Activated CD4-positive, alpha-beta T cell treated with anti-CD3 and anti-CD28 coated beads for 48 hours (primary cell): ENCODE data around the gene OR1I1.
"Not testable (repeated sequence)": the region's sequence is repeated elsewhere in the genome, so short reads cannot be mapped to it uniquely, and the experiment has no call there.

ENCODE experiments used
- DNase-seq: peaks from one replicate; pipeline ENCODE4 v3.0.0-alpha.2; 2020

The OR1I1 gene

GRCh38 chr19:15081911-15082310 is at the start of gene OR1I1:
OR1I1 (plus strand) TSS chr19:15082211; CDS start chr19:15087066, 4,855 bp downstream.
- DNase-seq, result no peak

GRCh38 chr19:15035795-15036311 is 46.2 kb upstream of the OR1I1 start:
- DNase-seq, result no peak

- no peak for DNase-seq
Observed at GRCh38 chr19:15037586-15037985, 44.4 kb upstream of the OR1I1 start.

GRCh38 chr19:15038294-15038693 is 43.7 kb upstream of the OR1I1 start:
- DNase-seq, result no peak

- no peak for DNase-seq
Observed at GRCh38 chr19:15042003-15042402, 40.0 kb upstream of the OR1I1 start.

- DNase-seq, result no peak
Observed at GRCh38 chr19:15042826-15043225, 39.2 kb upstream of the OR1I1 start.

- DNase-seq, result no peak
Observed at GRCh38 chr19:15045506-15045905, 36.5 kb upstream of the OR1I1 start.

GRCh38 chr19:15047680-15048079 is 34.3 kb upstream of the OR1I1 start:
- no peak for DNase-seq

GRCh38 chr19:15048128-15048527 is 33.9 kb upstream of the OR1I1 start:
- DNase-seq, result no peak

GRCh38 chr19:15048885-15049541 is 33.0 kb upstream of the OR1I1 start, which contains the start of gene CASP14:
CASP14 (plus strand) TSS chr19:15049480; CDS start chr19:15052252, 2,772 bp downstream.
- DNase-seq, result no peak

- DNase-seq, result no peak
Observed at GRCh38 chr19:15050639-15051038, 31.4 kb upstream of the OR1I1 start.

- no peak for DNase-seq
Observed at GRCh38 chr19:15062036-15062435, 20.0 kb upstream of the OR1I1 start.

GRCh38 chr19:15070386-15070785 is 11.6 kb upstream of the OR1I1 start:
- DNase-seq, result not testable (repeated sequence)

- no peak for DNase-seq
Observed at GRCh38 chr19:15072930-15073647, 8.9 kb upstream of the OR1I1 start.

- no peak for DNase-seq
Observed at GRCh38 chr19:15074371-15074770, 7.6 kb upstream of the OR1I1 start.

- no peak for DNase-seq
Observed at GRCh38 chr19:15075806-15076205, 6.2 kb upstream of the OR1I1 start.

GRCh38 chr19:15080002-15080401 is 2.0 kb upstream of the OR1I1 start:
- DNase-seq, result not testable (repeated sequence)

- DNase-seq, result no peak
Observed at GRCh38 chr19:15087182-15087581, 5.2 kb downstream of the OR1I1 start.

GRCh38 chr19:15091918-15092753 is 10.1 kb downstream of the OR1I1 start:
- DNase-seq, result peak; percentile 54

GRCh38 chr19:15093001-15093400 is 11.0 kb downstream of the OR1I1 start:
- no peak for DNase-seq

- no peak for DNase-seq
Observed at GRCh38 chr19:15096223-15096622, 14.2 kb downstream of the OR1I1 start.

- not testable (repeated sequence) for DNase-seq
Observed at GRCh38 chr19:15097980-15098379, 16.0 kb downstream of the OR1I1 start.

- no peak for DNase-seq
Observed at GRCh38 chr19:15098460-15098859, 16.4 kb downstream of the OR1I1 start.
